GM18508 (cell line): Measurements from ENCODE around the gene ITFG2.
"Not testable (repeated sequence)": the region's sequence is repeated elsewhere in the genome, so short reads cannot be mapped to it uniquely, and the experiment has no call there.

Experiments used
- ATAC-seq: cut with Tn5 transposase; IDR thresholded peaks from one replicate; pipeline ENCODE4 v1.9.1; 2021; ENCODE audit warnings: moderate number of reproducible peaks; ENCODE audit not compliant: insufficient read depth, unreplicated experiment

Gene ITFG2

GRCh38 chr12:2858334-2858733 lies 45.9 kb downstream of the ITFG2 start:
- ATAC-seq, result no peak

GRCh38 chr12:2858944-2859421 lies 46.5 kb downstream of the ITFG2 start:
- no peak for ATAC-seq

- ATAC-seq, result no peak
These were observed 47.7 kb downstream of the ITFG2 start for GRCh38 chr12:2860170-2860569.

GRCh38 chr12:2862876-2863275 lies 50.4 kb downstream of the ITFG2 start:
- ATAC-seq, result no peak

- ATAC-seq, result not testable (repeated sequence)
These were observed 50.9 kb downstream of the ITFG2 start for GRCh38 chr12:2863402-2863801.

GRCh38 chr12:2864198-2864597 lies 51.7 kb downstream of the ITFG2 start:
- ATAC-seq, result no peak

- ATAC-seq, result not testable (repeated sequence)
These were observed 56.6 kb downstream of the ITFG2 start for GRCh38 chr12:2868986-2869632.
